ENCODE data around the gene DUOX1.

DNA sequence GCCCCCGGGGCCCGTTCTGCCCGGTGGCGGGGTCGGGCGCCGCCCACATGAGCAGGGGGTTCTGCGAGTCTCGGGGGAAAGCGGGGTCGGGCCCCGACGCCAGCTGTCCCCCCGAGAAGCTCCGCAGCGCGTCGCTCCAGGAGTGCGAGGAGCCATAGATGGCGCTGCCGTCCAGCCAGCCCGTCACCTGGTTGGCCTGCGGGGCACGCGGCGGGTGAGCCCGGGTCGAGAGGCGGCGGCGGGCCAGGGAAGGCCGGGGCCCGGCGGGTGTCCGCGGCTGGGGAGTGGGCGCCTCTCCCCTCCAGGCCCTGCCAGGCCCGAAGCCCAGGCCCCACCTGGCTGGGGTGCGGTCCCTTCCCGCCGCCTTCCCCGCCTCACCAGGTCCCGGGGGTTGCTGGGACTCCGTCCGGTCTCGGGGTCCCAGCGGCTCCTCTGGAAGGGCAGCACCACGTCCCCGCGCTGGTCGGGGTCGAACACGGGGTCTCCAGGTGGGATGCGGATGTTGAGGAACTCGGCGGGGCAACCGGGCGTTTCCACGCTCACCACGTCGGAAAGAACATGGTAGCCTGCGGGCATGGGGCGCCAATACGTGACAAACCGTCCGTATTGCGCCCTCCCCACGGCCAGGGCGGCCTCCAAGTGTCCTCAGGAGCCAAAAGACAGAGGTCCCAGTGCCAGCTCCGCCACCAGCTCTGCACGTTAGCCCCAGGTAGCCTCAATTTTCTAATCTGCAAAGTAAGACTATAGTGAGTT, 18.2 kb upstream of the DUOX1 start:
- no peak for TF ChIP-seq POLR2AphosphoS5 (IDR thresholded peaks at IDR 0.05; ENCODE audit: low read depth, low read length)
- no peak for TF ChIP-seq USF2 (IDR thresholded peaks at IDR 0.05; ENCODE audit: low read depth, low read length)
- no peak for TF ChIP-seq USF2 (CRISPR knock-in tag; IDR thresholded peaks at IDR 0.05; ENCODE audit: borderline replicate concordance)
- no peak for TF ChIP-seq SETDB1 (CRISPR knock-in tag; IDR thresholded peaks at IDR 0.05; ENCODE audit: borderline replicate concordance)
- TF ChIP-seq U2AF1 (optimal IDR thresholded peaks at IDR 0.05; ENCODE audit: low read depth, low read length): no peak
- no peak for TF ChIP-seq MAX (IDR thresholded peaks at IDR 0.05)
- TF ChIP-seq REST (IDR thresholded peaks at IDR 0.05; ENCODE audit: borderline replicate concordance in 1 of 2, low read depth in 1 of 2, low read length in 2 of 2): no peak
- TF ChIP-seq, protein P1, sequence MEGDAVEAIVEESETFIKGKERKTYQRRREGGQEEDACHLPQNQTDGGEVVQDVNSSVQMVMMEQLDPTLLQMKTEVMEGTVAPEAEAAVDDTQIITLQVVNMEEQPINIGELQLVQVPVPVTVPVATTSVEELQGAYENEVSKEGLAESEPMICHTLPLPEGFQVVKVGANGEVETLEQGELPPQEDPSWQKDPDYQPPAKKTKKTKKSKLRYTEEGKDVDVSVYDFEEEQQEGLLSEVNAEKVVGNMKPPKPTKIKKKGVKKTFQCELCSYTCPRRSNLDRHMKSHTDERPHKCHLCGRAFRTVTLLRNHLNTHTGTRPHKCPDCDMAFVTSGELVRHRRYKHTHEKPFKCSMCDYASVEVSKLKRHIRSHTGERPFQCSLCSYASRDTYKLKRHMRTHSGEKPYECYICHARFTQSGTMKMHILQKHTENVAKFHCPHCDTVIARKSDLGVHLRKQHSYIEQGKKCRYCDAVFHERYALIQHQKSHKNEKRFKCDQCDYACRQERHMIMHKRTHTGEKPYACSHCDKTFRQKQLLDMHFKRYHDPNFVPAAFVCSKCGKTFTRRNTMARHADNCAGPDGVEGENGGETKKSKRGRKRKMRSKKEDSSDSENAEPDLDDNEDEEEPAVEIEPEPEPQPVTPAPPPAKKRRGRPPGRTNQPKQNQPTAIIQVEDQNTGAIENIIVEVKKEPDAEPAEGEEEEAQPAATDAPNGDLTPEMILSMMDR (CRISPR knock-in tag; IDR thresholded peaks at IDR 0.05): no peak
- TF ChIP-seq ETV6 (CRISPR knock-in tag; conservative IDR thresholded peaks at IDR 0.05): no peak
- TF ChIP-seq KAT2B (IDR thresholded peaks at IDR 0.05; ENCODE audit: borderline replicate concordance, low read depth, low read length): no peak
